Sigmoid colon (tissue), 3 donors: Measurements from ENCODE around the gene NRM.

ENCODE experiments used
- CTCF ChIP-seq, 4 experiments: fragments of 450-650 bp in 3 of 4; fragments of 200-600 bp in 1 of 4; IDR thresholded peaks; one replicate each; pipeline ENCODE4 v1.5.1; 2016 to 2019; ENCODE audit warnings: antibody characterized with exemption in 4 of 4, mild to moderate bottlenecking in 3 of 4, moderate library complexity in 2 of 4
- POLR2A ChIP-seq, 2 donors: fragments of 450-650 bp; IDR thresholded peaks; one replicate each; pipeline ENCODE4 v1.6.1; 2016; ENCODE audit warnings: antibody characterized with exemption in 2 of 2, mild to moderate bottlenecking in 2 of 2, moderate library complexity in 2 of 2

GRCh38 chr6:30707281-30707850 lies 16.6 kb upstream of the NRM start:
- TF ChIP-seq CTCF (IDR thresholded peaks at IDR 0.05) (no peak), POLR2A (IDR thresholded peaks at IDR 0.05) (no peak)
